Smooth muscle cell of the coronary artery (primary cell): ENCODE data around the gene BNIP5. TPM values are rescaled to one million over a fixed set of nuclear protein-coding genes. Genes with fewer than 3 reads are reported as not detected.

ENCODE experiments used
- total RNA-seq: library from RNA; depleted of rRNA; stranded (reverse); fragments of >200 nt; gene quantifications from 2 replicates; pipeline ENCODE4 v1.2.3, GENCODE V29; 2014; ENCODE audit warnings: low replicate concordance

Gene BNIP5
- total RNA-seq = not detected in 2 replicates

GRCh38 chr6:36336779-36337241 is at the start of gene BNIP5:
BNIP5 (minus strand) TSS chr6:36336888; CDS start chr6:36330690, 6,198 bp downstream.

GRCh38 chr6:36269834-36270705 is 66.6 kb downstream of the BNIP5 start, which contains the start of gene PNPLA1:
PNPLA1 (plus strand) TSS chr6:36270060; CDS start chr6:36270460, 400 bp downstream.

Other genes starting within 250 kb of the BNIP5 start
- 2.4 and 10.1 TPM in 2 replicates for gene MAPK13, start 206.4 kb downstream of the BNIP5 start, total RNA-seq
- 9.2 and 12.5 TPM in 2 replicates for gene BRPF3, start 140.1 kb downstream of the BNIP5 start, total RNA-seq
- 0.15 TPM in 1 of 2 replicates, not detected in the other for gene PNPLA1, start 66.8 kb downstream of the BNIP5 start, total RNA-seq
- gene ETV7, start 50.8 kb upstream of the BNIP5 start, total RNA-seq = 0.75 and 2.8 TPM in 2 replicates
- 0.08 and 0.12 TPM in 2 replicates for gene PXT1, start 106.0 kb upstream of the BNIP5 start, total RNA-seq
- gene KCTD20, start 106.1 kb upstream of the BNIP5 start, total RNA-seq = 64.6 and 84.5 TPM in 2 replicates
- 11.9 and 16.0 TPM in 2 replicates for gene STK38, start 210.6 kb upstream of the BNIP5 start, total RNA-seq